Measurements from ENCODE around the gene CLIC3.

DNA sequence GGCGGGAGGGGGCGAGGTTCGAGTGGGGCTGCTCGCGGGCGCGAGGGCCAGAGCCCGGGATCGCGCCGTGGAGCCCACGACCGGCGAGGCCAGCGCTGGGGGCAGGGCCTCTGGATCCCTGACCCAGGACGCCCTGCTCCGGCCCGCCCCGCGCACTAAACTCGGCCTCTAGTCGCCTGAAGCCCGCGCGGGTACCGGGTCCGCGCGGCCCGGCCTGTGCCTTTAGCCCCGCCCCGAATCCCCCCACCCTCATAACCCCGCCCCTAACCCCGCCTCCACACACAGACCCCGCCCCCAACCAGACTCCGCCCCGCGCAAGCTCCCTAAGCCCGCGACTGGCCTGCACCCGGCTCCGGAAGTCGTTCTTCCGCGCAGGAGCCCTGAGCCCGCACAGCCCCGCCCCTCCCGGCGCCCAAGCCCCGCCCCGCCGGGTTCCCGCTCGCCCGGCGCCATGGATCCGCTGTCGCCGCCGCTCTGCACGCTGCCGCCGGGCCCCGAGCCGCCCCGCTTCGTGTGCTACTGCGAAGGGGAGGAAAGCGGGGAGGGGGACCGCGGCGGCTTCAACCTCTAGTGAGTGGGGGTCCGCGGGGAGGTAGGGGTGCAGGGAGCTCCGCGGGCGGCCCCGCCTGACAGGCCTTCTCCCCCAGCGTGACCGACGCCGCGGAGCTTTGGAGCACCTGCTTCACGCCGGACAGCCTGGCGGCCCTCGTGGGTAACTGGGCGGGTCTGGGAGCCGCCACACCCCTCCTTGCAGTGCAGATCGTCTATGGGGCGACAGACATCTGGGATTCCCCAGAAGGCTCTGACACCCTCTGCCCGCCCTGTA, 4.2 kb downstream of the CLIC3 start, which contains the start of gene PAXX:
- TF ChIP-seq, protein P1, sequence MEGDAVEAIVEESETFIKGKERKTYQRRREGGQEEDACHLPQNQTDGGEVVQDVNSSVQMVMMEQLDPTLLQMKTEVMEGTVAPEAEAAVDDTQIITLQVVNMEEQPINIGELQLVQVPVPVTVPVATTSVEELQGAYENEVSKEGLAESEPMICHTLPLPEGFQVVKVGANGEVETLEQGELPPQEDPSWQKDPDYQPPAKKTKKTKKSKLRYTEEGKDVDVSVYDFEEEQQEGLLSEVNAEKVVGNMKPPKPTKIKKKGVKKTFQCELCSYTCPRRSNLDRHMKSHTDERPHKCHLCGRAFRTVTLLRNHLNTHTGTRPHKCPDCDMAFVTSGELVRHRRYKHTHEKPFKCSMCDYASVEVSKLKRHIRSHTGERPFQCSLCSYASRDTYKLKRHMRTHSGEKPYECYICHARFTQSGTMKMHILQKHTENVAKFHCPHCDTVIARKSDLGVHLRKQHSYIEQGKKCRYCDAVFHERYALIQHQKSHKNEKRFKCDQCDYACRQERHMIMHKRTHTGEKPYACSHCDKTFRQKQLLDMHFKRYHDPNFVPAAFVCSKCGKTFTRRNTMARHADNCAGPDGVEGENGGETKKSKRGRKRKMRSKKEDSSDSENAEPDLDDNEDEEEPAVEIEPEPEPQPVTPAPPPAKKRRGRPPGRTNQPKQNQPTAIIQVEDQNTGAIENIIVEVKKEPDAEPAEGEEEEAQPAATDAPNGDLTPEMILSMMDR (IDR thresholded peaks at IDR 0.05 in 8 of 11, conservative IDR thresholded peaks at IDR 0.05 in 3 of 11) = no peak
- TF ChIP-seq POLR2A (IDR thresholded peaks at IDR 0.05) (peak in 1 of 3 donors; percentile 46), POLR2AphosphoS5 (IDR thresholded peaks at IDR 0.05) (peak; percentile 84 to 86 (median 86))

Measured in spleen (tissue), 7 donors.